Ishikawa (cell line): ENCODE data around the gene ELMO1.

Experiments
- CEBPB ChIP-seq: IDR thresholded peaks from 2 replicates; pipeline ENCODE4 v1.6.1; 2012
- EP300 ChIP-seq: IDR thresholded peaks from 2 replicates; pipeline ENCODE4 v1.6.1; 2012; ENCODE audit warnings: borderline replicate concordance
- REST ChIP-seq: IDR thresholded peaks from 2 replicates; pipeline ENCODE4 v1.6.1; 2012; ENCODE audit warnings: low read depth, mild to moderate bottlenecking
- TAF1 ChIP-seq: IDR thresholded peaks from 2 replicates; pipeline ENCODE4 v1.6.1; 2012; ENCODE audit warnings: low read depth, mild to moderate bottlenecking
- TEAD4 ChIP-seq: IDR thresholded peaks from 2 replicates; pipeline ENCODE4 v1.6.1; 2012

- TF ChIP-seq CEBPB: no peak
- no peak for TF ChIP-seq EP300
- TF ChIP-seq TAF1: no peak
- TF ChIP-seq REST: no peak
- no peak for TF ChIP-seq TEAD4
Observed at GRCh38 chr7:37332243-37333016, 116.2 kb downstream of the ELMO1 start.
